Central memory CD8-positive, alpha-beta T cell (primary cell): Measurements from ENCODE around the gene MYL11.
"Not testable (repeated sequence)": the region's sequence is repeated elsewhere in the genome, so short reads cannot be mapped to it uniquely, and the experiment has no call there.

Source experiments
- ATAC-seq: fragments of 150-1000 bp; cut with Tn5 transposase; replicated peaks from 2 replicates; pipeline ENCODE4 v1.10.0; 2022; ENCODE audit warnings: mild to moderate bottlenecking, moderate FRiP score, moderate number of reproducible peaks; ENCODE audit not compliant: poor library complexity, severe bottlenecking; ENCODE audit errors: extremely low read depth
- DNase-seq, 2 donors: peaks; one replicate each; pipeline ENCODE4 v3.0.0; 2021; ENCODE audit warnings: low spot score in 2 of 2
- H3K27ac Mint-ChIP-seq: one replicate; pipeline ENCODE4 v1.8.0; 2022; ENCODE audit warnings: low read depth, mild to moderate bottlenecking, moderate library complexity, mixed read lengths
- H3K27me3 Mint-ChIP-seq: one replicate; pipeline ENCODE4 v1.8.0; 2022; ENCODE audit warnings: mixed read lengths
- H3K36me3 Mint-ChIP-seq: one replicate; pipeline ENCODE4 v1.8.0; 2022; ENCODE audit warnings: mild to moderate bottlenecking, moderate library complexity, mixed read lengths; ENCODE audit not compliant: insufficient read depth
- H3K4me1 Mint-ChIP-seq: one replicate; pipeline ENCODE4 v1.8.0; 2022; ENCODE audit warnings: mixed read lengths
- H3K4me3 Mint-ChIP-seq: one replicate; pipeline ENCODE4 v1.8.0; 2022; ENCODE audit warnings: mild to moderate bottlenecking, moderate library complexity, mixed read lengths
- H3K9me3 Mint-ChIP-seq: one replicate; pipeline ENCODE4 v1.8.0; 2022; ENCODE audit warnings: mixed read lengths

The MYL11 gene

GRCh38 chr16:30396627-30397026 lies 22.0 kb downstream of the MYL11 start:
- Mint-ChIP-seq H3K4me3 (peak overlapping the region; percentile 81), H3K4me1 (peaks cover 48% of the 10 kb centered on the region), H3K36me3 (peaks cover 10% of the 10 kb centered on the region), H3K27ac (peak overlapping the region; percentile 25)
- not testable (repeated sequence) for H3K9me3 Mint-ChIP-seq, DNase-seq, H3K27me3 Mint-ChIP-seq, ATAC-seq

- Mint-ChIP-seq H3K4me3 (peak overlapping the region; percentile 81), H3K36me3 (peaks cover 10% of the 10 kb centered on the region), H3K9me3 (no peaks in the 10 kb centered on the region), H3K27me3 (no peaks in the 10 kb centered on the region), H3K27ac (no peak overlapping the region), H3K4me1 (peaks cover 50% of the 10 kb centered on the region)
- DNase-seq, result no peak
- ATAC-seq, result no peak
Measured at GRCh38 chr16:30397056-30397455, 22.5 kb downstream of the MYL11 start.

GRCh38 chr16:30397776-30398660 lies 23.4 kb downstream of the MYL11 start:
- peaks cover 50% of the 10 kb centered on the region for H3K4me1 Mint-ChIP-seq
- H3K4me3 Mint-ChIP-seq, result peak overlapping the region; percentile 50
- no peak for ATAC-seq
- no peak for DNase-seq
- H3K9me3 Mint-ChIP-seq, result no peaks in the 10 kb centered on the region
- peaks cover 10% of the 10 kb centered on the region for H3K36me3 Mint-ChIP-seq
- H3K27ac Mint-ChIP-seq, result no peak overlapping the region
- H3K27me3 Mint-ChIP-seq, result no peaks in the 10 kb centered on the region

- peaks cover 50% of the 10 kb centered on the region for H3K4me1 Mint-ChIP-seq
- no peak overlapping the region for H3K27ac Mint-ChIP-seq
Measured at GRCh38 chr16:30398661-30399434, 24.2 kb downstream of the MYL11 start.

GRCh38 chr16:30399435-30400186 lies 25.0 kb downstream of the MYL11 start:
- no peak for DNase-seq
- no peak for ATAC-seq
- H3K36me3 Mint-ChIP-seq, result peaks cover 10% of the 10 kb centered on the region
- peak overlapping the region; percentile 70 for H3K27ac Mint-ChIP-seq
- no peaks in the 10 kb centered on the region for H3K9me3 Mint-ChIP-seq
- peak overlapping the region; percentile 80 for H3K4me3 Mint-ChIP-seq
- H3K27me3 Mint-ChIP-seq, result no peaks in the 10 kb centered on the region
- H3K4me1 Mint-ChIP-seq, result peaks cover 44% of the 10 kb centered on the region

More at GRCh38 chr16:30398661-30399434, 24.2 kb downstream of the MYL11 start:
- no peaks in the 10 kb centered on the region for H3K9me3 Mint-ChIP-seq
- H3K4me3 Mint-ChIP-seq, result peak overlapping the region; percentile 80
- peaks cover 10% of the 10 kb centered on the region for H3K36me3 Mint-ChIP-seq
- no peaks in the 10 kb centered on the region for H3K27me3 Mint-ChIP-seq
- DNase-seq, result no peak
- ATAC-seq, result no peak

GRCh38 chr16:30401768-30402425 lies 27.3 kb downstream of the MYL11 start:
- Mint-ChIP-seq H3K4me1 (peaks cover 30% of the 10 kb centered on the region), H3K36me3 (peaks cover 7% of the 10 kb centered on the region), H3K27ac (no peak overlapping the region), H3K4me3 (peak overlapping the region; percentile 80), H3K9me3 (no peaks in the 10 kb centered on the region), H3K27me3 (no peaks in the 10 kb centered on the region)
- ATAC-seq, result no peak
- DNase-seq, result no peak

- ATAC-seq (peak; percentile 27), DNase-seq (no peak)
- Mint-ChIP-seq H3K27me3 (no peaks in the 10 kb centered on the region), H3K4me1 (peaks cover 25% of the 10 kb centered on the region), H3K27ac (peak overlapping the region; percentile 41), H3K9me3 (no peaks in the 10 kb centered on the region), H3K36me3 (peaks cover 10% of the 10 kb centered on the region), H3K4me3 (peak overlapping the region; percentile 89)
Measured at GRCh38 chr16:30406795-30407101, 32.1 kb downstream of the MYL11 start.

GRCh38 chr16:30407102-30407803 lies 32.7 kb downstream of the MYL11 start, which contains the start of gene ZNF771:
ZNF771 (plus strand) TSS chr16:30407606; CDS start chr16:30408054, 448 bp downstream.
- peak within 1 kb of the TSS; percentile 41 for H3K27ac Mint-ChIP-seq
- H3K27me3 Mint-ChIP-seq, result no peaks in the 10 kb centered on the region
- ATAC-seq (peak; percentile 78), DNase-seq (peak; percentile 68 to 75)
- H3K4me3 Mint-ChIP-seq, result peak within 1 kb of the TSS; percentile 89
- H3K9me3 Mint-ChIP-seq, result no peaks in the 10 kb centered on the region
- peaks cover 28% of the 10 kb centered on the region for H3K4me1 Mint-ChIP-seq
- H3K36me3 Mint-ChIP-seq, result peaks cover 13% of the 10 kb centered on the region

GRCh38 chr16:30407804-30408534 lies 33.4 kb downstream of the MYL11 start:
- no peak for DNase-seq
- Mint-ChIP-seq H3K9me3 (no peaks in the 10 kb centered on the region), H3K4me3 (peak overlapping the region; percentile 89), H3K27me3 (no peaks in the 10 kb centered on the region), H3K4me1 (peaks cover 30% of the 10 kb centered on the region), H3K27ac (no peak overlapping the region), H3K36me3 (peaks cover 15% of the 10 kb centered on the region)
- ATAC-seq, result no peak

GRCh38 chr16:30409125-30410060 lies 34.8 kb downstream of the MYL11 start:
- Mint-ChIP-seq H3K9me3 (no peaks in the 10 kb centered on the region), H3K27ac (no peak overlapping the region), H3K4me3 (peak overlapping the region; percentile 89), H3K36me3 (peaks cover 15% of the 10 kb centered on the region), H3K4me1 (peaks cover 30% of the 10 kb centered on the region), H3K27me3 (no peaks in the 10 kb centered on the region)
- DNase-seq (peak; percentile 88 to 95), ATAC-seq (peak; percentile 72)
